Measurements from ENCODE around the gene RASIP1.

- TF ChIP-seq CTCF (IDR thresholded peaks at IDR 0.05) = no peak
- no peak for TF ChIP-seq POLR2A (IDR thresholded peaks at IDR 0.05)
These were observed 59.3 kb downstream of the RASIP1 start for GRCh38 chr19:48681127-48681470.
